ENCODE measurements around the gene DMRT3.

GRCh38 chr9:1026219-1026618, 49.8 kb downstream of the DMRT3 start:
- TF ChIP-seq CTCF (IDR thresholded peaks at IDR 0.05 in 2 of 3, conservative IDR thresholded peaks at IDR 0.05 in 1 of 3; ENCODE audit: control insufficient read depth in 2 of 3, extremely low read depth in 1 of 3, insufficient read depth in 1 of 3, low read depth in 3 of 3, low read length in 3 of 3) = no peak
- no peak for TF ChIP-seq POLR2A (IDR thresholded peaks at IDR 0.05; ENCODE audit: low read depth, low read length)
- TF ChIP-seq BHLHE40 (IDR thresholded peaks at IDR 0.05; ENCODE audit: borderline replicate concordance in 1 of 2, low read depth in 2 of 2, low read length in 1 of 2) = no peak
- no peak for TF ChIP-seq HDAC2 (IDR thresholded peaks at IDR 0.05)
- TF ChIP-seq, protein P1, sequence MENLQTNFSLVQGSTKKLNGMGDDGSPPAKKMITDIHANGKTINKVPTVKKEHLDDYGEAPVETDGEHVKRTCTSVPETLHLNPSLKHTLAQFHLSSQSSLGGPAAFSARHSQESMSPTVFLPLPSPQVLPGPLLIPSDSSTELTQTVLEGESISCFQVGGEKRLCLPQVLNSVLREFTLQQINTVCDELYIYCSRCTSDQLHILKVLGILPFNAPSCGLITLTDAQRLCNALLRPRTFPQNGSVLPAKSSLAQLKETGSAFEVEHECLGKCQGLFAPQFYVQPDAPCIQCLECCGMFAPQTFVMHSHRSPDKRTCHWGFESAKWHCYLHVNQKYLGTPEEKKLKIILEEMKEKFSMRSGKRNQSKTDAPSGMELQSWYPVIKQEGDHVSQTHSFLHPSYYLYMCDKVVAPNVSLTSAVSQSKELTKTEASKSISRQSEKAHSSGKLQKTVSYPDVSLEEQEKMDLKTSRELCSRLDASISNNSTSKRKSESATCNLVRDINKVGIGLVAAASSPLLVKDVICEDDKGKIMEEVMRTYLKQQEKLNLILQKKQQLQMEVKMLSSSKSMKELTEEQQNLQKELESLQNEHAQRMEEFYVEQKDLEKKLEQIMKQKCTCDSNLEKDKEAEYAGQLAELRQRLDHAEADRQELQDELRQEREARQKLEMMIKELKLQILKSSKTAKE (IDR thresholded peaks at IDR 0.05; ENCODE audit: low read depth, poor library complexity, severe bottlenecking) = no peak

Data from GM12878 (cell line).